HG02981 (cell line): ENCODE measurements around the gene ADGRF5.

Source experiments
- ATAC-seq: cut with Tn5 transposase; IDR thresholded peaks from one replicate; pipeline ENCODE4 v1.9.1; 2021; ENCODE audit warnings: mild to moderate bottlenecking, moderate library complexity; ENCODE audit not compliant: unreplicated experiment

Gene ADGRF5

DNA sequence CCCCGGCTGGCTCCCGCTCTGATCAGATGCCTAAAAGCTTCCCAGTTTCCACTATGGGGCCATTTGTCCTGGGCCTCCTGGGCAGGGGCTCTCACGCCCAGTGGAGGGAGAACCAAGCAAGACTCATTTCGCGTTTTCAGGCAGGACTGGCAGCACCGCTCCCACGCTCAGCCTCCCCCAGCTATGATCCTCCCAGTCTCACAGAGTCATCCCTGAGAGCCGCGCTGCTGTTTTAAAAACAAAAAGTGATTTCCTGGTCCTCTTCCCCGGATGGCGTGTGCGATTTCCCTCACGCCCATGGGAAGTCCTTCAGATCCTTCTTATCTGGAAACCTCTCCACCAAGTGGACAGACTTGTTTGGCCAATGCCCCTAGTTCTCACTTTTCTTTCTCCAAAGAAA is at the start of gene ADGRF5:
ADGRF5 (minus strand) TSS at position 208 of the 400 bp plus-strand sequence. CDS start 15,176 bp downstream, outside the sequence.
- no peak for ATAC-seq

DNA sequence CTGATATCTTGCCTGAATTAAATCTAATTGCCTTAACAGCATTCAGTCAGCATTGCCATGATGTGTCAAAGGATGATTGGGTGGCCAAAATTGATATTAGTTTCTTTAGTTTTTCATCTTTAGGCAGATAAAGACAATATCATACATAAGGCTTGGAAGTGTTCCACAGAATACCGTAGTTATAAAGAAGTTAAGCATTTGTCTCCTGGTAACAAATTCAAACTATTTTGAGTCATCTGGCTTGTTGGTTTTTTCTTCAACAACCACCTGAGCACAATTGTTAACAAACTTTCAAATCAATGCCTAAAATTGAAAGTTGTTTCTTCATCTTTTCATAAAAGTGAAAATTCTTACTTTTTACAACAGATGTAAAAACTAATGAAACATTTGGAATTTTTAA is 47.5 kb upstream of the ADGRF5 start:
- ATAC-seq = no peak

DNA sequence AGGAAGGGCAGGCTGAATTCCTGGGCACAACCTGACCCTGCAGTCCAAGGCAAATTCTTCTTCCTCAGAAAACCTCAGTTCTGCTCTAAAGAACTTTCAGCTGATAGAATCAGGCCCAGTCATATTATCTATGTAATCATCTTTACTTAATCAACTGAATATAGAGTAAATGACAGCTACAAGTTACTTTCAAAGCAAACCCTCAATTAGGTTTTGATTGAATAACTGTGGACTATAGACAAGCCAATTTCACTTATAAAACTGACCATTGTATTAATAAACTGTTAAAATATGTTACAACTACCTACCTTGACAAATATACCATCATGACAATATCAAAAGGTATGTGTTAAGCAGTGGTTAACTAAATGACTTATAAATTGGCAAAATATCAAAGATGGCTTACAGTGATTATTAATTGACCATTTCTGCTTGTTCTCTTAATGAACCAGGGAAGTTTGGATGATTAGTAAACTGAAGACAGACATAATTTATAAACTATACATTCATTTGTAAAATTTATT is 46.1 kb upstream of the ADGRF5 start:
- ATAC-seq = no peak

GRCh38 chr6:46964716-46965519 is 43.2 kb upstream of the ADGRF5 start:
- ATAC-seq = no peak

GRCh38 chr6:46963626-46964025 is 41.9 kb upstream of the ADGRF5 start:
- ATAC-seq = no peak

- ATAC-seq = no peak
These were observed 41.3 kb upstream of the ADGRF5 start for GRCh38 chr6:46963039-46963438.

DNA sequence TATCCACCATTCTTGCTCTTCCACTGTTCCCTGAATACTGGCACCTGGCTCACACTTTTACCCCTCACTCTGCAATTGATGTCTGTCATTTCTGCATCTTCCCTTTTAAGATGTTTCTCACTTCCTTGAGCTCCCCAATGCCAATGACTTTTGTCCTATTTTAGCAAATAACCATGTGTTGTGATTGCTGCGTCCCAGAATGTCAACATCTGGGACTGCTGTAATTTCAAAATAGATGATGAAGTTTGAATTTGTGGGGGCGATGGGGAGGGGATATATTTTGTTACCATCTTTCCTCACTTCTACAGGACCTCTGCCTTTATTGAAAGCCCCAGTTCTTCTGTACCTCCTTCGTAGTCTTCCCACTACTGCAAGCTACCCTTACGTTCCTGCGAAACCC is 40.0 kb upstream of the ADGRF5 start:
- no peak for ATAC-seq

DNA sequence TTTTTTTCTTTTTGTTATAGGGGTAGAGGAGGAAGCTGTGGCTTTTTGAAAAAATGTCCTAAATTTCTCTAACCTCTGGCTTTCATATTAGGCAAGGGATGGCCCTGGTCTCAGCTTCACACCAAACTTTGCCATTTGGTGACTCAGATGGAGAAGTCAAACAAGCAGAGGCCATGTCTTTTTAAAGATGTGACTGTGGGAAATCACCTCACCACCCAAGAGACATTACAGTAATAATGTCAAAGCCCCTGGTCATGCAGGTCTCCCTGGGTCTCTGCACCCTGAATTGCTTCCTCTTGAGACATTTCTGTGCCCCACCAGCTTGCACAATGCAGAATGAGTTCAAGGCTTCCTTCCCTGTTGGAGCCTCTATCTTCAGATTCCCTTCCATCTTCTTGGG is 39.5 kb upstream of the ADGRF5 start:
- ATAC-seq = no peak

DNA sequence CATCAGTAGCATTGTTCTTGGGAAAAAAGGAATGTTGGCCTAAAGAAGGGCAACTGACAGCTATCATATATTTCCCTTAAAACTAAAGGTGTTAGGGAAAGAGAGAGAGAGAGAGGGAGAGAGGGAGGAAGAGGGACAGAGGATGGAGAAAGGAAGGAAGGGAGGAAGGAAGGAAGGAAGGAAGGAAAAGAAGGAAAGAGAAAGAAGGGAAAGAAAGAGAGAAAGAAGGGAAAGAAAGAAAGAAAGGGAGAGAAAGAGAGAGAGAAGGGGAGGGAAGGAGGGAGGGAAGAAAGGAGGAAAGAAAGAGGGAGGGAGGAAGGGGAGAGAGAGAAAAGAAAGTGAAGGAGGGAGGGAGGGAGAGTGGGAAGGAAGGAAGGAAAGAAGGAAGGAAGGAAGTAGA is 37.7 kb upstream of the ADGRF5 start:
- ATAC-seq = no peak

GRCh38 chr6:46956409-46956808 is 34.7 kb upstream of the ADGRF5 start:
- no peak for ATAC-seq

DNA sequence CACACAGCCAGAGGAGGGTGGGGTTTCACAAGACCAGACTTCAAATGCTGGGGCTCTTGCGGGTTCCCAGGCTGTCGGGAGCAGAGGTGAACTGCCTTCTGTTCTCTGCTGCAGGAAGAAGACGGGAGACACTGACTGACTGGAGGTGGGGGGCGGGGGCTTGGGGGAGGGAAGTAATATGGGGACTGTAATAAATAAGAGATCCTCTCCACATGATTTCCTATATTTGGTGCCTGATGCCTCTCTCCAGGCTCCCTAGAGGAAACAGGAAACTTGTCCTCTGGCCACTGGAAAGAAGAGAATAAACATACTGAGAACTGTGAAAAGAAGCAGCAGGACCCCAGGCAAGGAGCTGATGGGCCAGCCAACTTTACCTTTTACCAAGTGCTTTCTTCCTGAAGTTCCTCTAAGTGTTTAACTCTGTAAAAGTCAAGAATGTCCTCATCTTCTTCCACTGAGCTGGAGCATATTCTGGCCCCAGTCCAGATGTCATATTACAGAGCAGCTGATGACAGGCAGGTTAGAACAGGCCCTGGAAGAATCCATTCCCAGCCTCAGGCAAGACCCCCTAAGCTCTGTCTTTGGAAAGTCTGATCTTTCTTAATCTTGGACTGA is 33.2 kb upstream of the ADGRF5 start:
- no peak for ATAC-seq

DNA sequence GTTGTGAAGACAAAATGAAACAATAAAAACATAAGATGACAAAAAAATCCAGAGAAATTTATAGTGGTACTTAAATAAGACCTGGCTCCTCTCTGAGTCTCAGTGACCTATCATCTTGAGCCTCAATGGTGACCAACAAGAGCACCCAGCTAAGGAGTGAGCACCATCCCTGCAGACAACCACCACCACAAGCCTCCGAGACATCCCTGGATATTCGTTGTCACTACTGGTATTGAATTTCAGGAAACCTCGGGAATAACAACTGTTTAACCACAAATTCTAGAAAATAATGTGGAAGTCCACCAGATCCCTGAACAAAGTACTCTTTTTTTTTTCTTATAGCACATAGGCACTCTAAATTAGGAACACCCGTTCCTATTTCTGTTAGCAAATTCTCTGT is 32.2 kb upstream of the ADGRF5 start:
- no peak for ATAC-seq

DNA sequence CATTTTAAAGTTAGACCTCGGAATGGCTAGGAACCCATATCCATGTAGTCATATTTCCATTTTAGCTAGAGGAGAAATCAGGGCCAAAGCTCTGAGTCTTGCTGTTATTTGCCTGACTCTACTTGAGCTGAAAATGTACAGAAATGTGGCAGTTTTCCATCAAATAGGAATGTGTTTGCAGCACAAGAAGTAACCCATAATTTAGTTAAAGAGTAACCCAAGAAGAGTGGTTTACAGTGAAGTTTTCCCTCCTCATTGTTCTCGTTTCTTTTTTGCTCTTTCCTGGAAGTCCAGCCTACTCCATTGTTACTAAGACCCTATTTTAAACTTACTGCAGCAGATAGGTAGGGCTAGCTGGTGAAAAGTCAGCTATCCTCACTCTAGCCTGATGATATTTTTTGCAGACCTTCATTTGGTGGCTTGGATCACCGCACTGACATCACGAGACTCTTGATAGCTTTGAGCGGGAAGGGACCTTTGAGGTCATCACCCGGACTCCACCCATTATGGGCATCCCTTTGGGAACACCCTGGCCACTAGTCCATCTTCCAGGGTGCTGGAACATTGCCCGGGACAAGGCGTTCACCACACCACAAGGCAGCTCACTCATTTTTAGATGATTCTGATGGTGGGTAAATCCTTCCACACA is 28.0 kb upstream of the ADGRF5 start:
- no peak for ATAC-seq

GRCh38 chr6:46948699-46949098 is 27.0 kb upstream of the ADGRF5 start:
- no peak for ATAC-seq

GRCh38 chr6:46947497-46947896 is 25.8 kb upstream of the ADGRF5 start:
- ATAC-seq = no peak

DNA sequence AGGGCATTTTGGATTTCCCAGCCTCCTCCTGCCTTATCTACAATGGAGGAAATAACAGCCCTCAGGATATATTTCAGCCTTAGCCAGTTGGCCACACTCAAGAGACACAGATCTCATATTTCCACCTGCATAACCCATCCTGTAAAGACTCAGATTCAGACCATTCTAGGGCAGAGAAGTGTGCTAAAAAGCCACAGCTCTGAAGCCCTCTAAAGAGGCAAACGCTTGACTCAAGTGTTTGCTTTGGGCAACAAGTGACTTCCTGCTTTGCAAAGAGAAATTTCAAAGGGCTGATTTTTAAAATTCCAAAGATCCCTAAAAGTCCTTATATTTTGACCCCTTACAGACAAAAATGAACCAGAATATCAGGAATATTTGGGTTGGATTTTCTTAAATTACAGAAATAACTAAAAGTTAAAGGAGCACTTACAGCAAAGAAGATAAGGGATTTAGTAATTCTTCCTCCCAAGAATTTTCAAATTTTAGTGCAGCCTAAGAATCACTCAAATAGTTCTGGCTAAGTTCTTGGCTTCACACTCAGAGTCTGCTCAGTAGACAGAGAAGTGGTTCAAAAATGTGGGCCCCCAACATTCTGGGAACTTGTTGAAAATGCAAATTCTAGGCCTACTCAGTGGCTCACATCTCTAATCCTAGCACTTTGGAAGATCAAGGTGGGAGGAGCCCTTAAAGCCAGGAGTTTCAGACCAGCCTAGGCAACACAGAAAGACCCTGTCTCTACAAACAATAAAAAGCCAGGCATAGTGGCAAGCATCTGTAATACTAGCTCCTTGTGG is 18.9 kb upstream of the ADGRF5 start:
- no peak for ATAC-seq

DNA sequence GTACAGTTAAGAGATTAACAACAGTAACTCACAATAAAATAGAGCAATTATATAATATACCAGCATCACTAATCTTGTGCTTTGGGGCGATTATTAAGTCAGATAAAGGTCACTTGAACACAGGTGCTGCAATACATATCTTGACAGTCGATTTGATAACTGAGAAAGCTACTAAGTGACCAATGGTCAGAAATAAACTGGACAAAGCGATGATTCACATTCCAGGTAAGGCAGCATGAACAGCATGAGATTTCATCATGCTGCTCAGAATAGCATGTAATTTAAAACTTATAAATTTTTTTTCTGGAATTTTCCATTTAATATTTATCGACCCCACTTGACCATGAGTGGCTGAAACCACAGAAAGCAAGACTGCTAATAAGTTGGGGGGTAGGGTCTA is 15.9 kb upstream of the ADGRF5 start:
- no peak for ATAC-seq

GRCh38 chr6:46935687-46936086 is 13.9 kb upstream of the ADGRF5 start:
- ATAC-seq = no peak

DNA sequence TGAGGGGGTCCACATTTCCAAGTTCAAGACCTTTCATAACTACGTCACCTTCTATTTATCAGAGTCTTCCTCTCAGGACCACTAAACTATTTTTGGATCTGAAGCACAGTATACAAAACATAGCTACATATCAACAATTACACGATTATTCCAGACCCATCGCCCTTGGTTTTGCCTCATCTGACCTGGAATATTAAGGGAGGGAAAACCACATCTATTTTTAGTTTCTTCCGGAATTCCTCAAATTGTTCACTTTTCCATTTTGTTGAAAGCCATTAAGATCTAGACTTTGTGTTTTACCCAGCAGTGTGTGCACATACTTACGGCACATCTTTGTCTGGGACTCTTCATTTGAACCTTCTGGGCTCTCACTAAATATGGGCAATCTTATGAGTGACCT is 12.0 kb upstream of the ADGRF5 start:
- no peak for ATAC-seq

DNA sequence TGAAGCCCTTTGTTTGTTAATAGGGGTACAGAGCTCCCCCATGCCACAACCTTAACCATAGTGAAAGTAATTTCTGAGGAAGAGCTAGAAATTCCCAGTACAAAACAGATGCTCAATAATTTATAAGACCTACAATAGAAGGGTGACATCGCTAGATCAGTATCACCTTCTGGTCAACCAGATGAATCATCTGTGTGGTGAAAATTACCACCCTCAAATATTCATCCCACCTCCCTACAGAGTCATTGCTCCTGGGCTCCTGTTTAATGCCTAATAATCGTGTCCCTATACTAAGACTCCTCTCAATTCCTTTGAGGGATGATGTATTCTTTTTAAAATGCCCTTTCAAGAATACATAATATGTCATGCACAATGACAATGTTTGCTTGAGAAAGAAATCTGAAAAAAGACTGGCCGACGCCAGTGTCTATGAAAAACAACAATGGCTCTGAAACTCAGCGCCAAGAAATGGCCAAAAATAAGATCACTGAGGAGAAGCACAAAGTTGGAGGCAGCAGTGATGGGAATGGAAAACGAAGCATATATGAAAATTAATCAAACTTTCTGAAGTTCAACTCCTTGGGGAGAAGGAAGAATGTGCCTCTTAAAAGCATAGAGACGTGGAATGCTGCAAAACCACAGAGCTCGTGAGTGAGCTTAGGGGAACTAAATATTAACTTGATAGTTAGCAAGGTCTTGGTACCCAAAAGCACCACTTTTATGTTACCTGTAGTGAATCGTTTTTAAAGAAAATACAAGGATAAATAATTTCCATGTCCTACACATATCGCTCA is 11.0 kb upstream of the ADGRF5 start:
- no peak for ATAC-seq
